Stimulated activated naive CD8-positive, alpha-beta T cell treated with anti-CD3 and anti-CD28 coated beads, Interleukin-15, Interleukin-2, amounts not matched to agents 100 ng/mL and 50 ng/mL, for 24 hours (primary cell): ENCODE data around the gene TTC13.
A peak's percentile ranks its signal among the peaks of the same experiment; 100 is the strongest.

Experiments used
- H3K27ac Mint-ChIP-seq: one replicate; pipeline ENCODE4 v1.8.0; 2021; ENCODE audit warnings: mild to moderate bottlenecking, mixed read lengths
- H3K27me3 Mint-ChIP-seq: one replicate; pipeline ENCODE4 v1.8.0; 2021; ENCODE audit warnings: mixed read lengths
- H3K36me3 Mint-ChIP-seq: one replicate; pipeline ENCODE4 v1.8.0; 2021; ENCODE audit warnings: low read depth, mixed read lengths
- H3K4me1 Mint-ChIP-seq: one replicate; pipeline ENCODE4 v1.8.0; 2021; ENCODE audit warnings: low read depth, mixed read lengths
- H3K4me3 Mint-ChIP-seq: one replicate; pipeline ENCODE4 v1.8.0; 2021; ENCODE audit warnings: mild to moderate bottlenecking, mixed read lengths
- H3K9me3 Mint-ChIP-seq: one replicate; pipeline ENCODE4 v1.8.0; 2021; ENCODE audit warnings: mixed read lengths

The TTC13 gene

GRCh38 chr1:230916587-230917283, 61.9 kb downstream of the TTC13 start:
- no peaks in the 10 kb centered on the region for H3K9me3 Mint-ChIP-seq
- H3K27ac Mint-ChIP-seq: no peak overlapping the region
- H3K4me1 Mint-ChIP-seq: peaks cover 7% of the 10 kb centered on the region
- H3K36me3 Mint-ChIP-seq: peaks cover 47% of the 10 kb centered on the region
- H3K4me3 Mint-ChIP-seq: no peak overlapping the region
- no peaks in the 10 kb centered on the region for H3K27me3 Mint-ChIP-seq

DNA sequence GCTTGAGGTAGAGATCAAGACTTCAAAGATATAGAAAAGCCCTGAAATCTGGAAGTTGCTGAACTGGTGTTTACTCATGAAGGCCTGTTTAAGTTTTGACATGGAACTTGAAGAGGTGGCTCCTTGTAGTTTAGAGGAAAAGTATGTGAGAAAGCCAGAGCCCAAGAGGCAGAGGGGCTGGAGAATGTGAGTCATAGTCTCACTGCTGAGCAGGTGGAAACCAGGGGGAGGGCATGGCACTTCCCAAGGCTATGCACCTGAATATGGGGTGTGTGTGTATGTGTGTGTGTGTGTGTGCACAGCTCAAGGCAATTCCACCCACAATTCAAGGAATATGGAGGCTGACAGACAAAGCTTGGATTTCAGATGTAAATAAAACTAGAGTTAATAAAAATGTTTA, 63.6 kb downstream of the TTC13 start:
- Mint-ChIP-seq H3K4me3 (no peak overlapping the region), H3K9me3 (no peaks in the 10 kb centered on the region), H3K27me3 (no peaks in the 10 kb centered on the region), H3K36me3 (peaks cover 53% of the 10 kb centered on the region), H3K4me1 (peaks cover 7% of the 10 kb centered on the region), H3K27ac (peak overlapping the region; percentile 14)

- Mint-ChIP-seq H3K27ac (no peak overlapping the region), H3K4me1 (peaks cover 7% of the 10 kb centered on the region), H3K9me3 (no peaks in the 10 kb centered on the region), H3K27me3 (no peaks in the 10 kb centered on the region), H3K36me3 (peaks cover 56% of the 10 kb centered on the region), H3K4me3 (no peak overlapping the region)
These were observed 65.2 kb downstream of the TTC13 start for GRCh38 chr1:230913496-230913895.

- peaks cover 73% of the 10 kb centered on the region for H3K36me3 Mint-ChIP-seq
These were observed 67.9 kb downstream of the TTC13 start for GRCh38 chr1:230910755-230911117.

DNA sequence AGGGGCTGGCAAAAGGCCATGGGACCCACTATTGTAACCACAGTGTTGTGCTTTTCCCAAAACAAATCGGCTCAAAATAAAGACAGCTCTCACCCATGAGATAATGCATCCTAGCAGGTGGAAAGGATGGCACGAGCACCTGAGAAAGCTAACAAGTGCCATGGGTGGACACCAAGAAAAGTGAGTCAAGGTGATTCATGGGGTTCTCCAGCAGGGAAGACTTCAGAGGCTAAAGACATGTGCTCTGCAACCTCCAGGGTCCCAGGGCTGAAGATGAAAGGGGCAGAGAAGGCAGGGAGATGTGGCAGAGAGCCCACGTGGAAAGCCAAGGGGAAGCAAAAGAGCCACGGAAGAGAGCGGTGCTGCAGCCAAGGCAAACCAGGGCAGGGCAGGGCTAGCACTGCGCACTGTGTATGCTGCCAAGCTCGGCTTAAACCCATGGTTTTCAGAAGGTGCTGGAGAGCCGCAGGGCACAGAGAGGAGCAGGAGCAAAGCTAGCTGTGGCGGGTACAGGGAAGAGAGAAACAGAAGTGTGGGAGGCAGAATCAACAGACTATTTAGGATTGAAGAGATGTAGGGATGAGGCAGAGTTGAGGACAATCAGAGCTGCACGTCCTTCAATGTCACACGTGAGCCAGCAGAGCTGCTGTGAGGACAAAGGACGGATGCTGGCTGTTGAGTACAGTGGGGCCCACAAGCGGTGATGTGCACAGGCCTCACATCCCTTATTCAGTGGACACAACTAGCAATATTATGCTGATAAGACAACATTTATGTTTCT, 68.5 kb downstream of the TTC13 start:
- Mint-ChIP-seq H3K27ac (no peak overlapping the region), H3K4me3 (no peak overlapping the region), H3K4me1 (peaks cover 4% of the 10 kb centered on the region), H3K9me3 (no peaks in the 10 kb centered on the region), H3K36me3 (peaks cover 74% of the 10 kb centered on the region), H3K27me3 (no peaks in the 10 kb centered on the region)

More at GRCh38 chr1:230910755-230911117, 67.9 kb downstream of the TTC13 start:
- H3K9me3 Mint-ChIP-seq: no peaks in the 10 kb centered on the region
- no peak overlapping the region for H3K4me3 Mint-ChIP-seq
- no peaks in the 10 kb centered on the region for H3K27me3 Mint-ChIP-seq
- no peak overlapping the region for H3K27ac Mint-ChIP-seq
- peaks cover 7% of the 10 kb centered on the region for H3K4me1 Mint-ChIP-seq

GRCh38 chr1:230907472-230908205, 71.0 kb downstream of the TTC13 start:
- Mint-ChIP-seq H3K36me3 (peaks cover 74% of the 10 kb centered on the region), H3K27me3 (no peaks in the 10 kb centered on the region)

DNA sequence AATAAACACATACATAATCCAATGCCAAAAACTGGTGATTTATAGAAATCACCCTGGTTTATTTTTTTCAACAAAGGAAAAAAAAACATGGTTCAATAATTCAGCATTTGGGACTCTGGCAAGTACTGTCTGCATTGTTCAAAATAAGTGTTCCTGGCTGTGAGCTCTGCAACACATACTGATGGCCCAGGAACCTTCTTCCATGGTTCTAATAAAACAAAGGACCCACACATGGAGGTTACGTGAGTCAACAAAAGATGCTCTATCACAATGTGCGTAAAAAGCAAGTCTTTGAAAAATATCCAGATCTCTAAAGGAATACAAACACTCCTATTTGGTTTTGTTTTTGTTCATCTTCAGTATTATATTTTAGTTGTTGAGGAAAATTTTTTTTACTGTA, 72.4 kb downstream of the TTC13 start:
- no peak overlapping the region for H3K4me3 Mint-ChIP-seq
- peaks cover 65% of the 10 kb centered on the region for H3K36me3 Mint-ChIP-seq
- no peaks in the 10 kb centered on the region for H3K9me3 Mint-ChIP-seq
- no peaks in the 10 kb centered on the region for H3K4me1 Mint-ChIP-seq
- H3K27ac Mint-ChIP-seq: no peak overlapping the region
- H3K27me3 Mint-ChIP-seq: no peaks in the 10 kb centered on the region

More at GRCh38 chr1:230907472-230908205, 71.0 kb downstream of the TTC13 start:
- Mint-ChIP-seq H3K9me3 (no peaks in the 10 kb centered on the region), H3K27ac (no peak overlapping the region), H3K4me1 (no peaks in the 10 kb centered on the region), H3K4me3 (no peak overlapping the region)

DNA sequence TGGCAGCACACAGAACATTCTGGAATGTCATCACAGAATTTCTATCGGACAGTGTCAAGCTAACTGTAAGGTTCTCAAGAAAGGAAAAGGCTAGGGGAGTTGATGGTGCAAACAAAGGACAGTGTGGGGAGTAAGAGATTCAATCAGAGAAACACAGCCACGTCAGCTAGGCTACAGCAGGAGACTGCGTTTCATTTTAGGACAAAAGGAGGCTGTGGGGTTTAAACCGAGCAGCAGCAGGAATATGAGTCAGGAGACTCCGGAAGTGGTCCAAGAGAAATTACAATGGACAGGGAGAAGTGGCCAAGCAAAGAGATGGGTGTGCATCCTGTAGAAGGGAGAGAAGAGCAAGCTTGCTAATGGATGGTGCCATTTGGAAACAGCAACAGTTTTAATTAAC, 72.9 kb downstream of the TTC13 start:
- H3K27me3 Mint-ChIP-seq: no peaks in the 10 kb centered on the region
- no peaks in the 10 kb centered on the region for H3K9me3 Mint-ChIP-seq
- H3K4me3 Mint-ChIP-seq: no peak overlapping the region
- H3K36me3 Mint-ChIP-seq: peaks cover 64% of the 10 kb centered on the region
- H3K27ac Mint-ChIP-seq: peak overlapping the region; percentile 8
- H3K4me1 Mint-ChIP-seq: no peaks in the 10 kb centered on the region

DNA sequence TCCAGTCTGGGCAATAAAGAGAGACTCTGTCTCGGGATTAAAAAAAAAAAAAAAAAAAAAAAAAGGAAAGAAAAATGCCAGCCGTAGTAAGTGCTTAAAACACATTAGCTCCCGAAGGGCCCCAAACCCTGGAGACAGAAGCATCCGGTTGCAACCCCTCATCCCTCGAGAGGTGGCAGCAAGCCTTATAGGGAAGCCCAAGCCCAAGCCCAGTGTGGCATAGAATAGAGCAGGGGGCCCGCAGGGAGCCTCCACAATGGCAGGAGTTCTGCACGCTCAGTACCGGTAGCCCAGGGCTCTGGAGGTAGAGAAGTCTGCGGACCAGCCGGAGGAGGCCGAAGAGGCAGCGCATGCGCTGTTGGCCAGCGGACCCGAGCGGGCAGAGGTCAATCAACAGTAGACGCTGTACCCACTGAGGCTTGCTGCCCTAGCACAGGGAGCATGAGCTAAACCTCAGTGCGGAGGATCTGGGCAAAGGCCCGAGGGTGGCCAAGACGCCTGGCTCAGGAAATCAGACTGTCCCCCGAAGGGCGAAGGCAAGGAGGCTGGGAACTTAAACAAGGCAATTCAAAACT, 76.2 kb downstream of the TTC13 start:
- H3K36me3 Mint-ChIP-seq: peaks cover 39% of the 10 kb centered on the region
- no peak overlapping the region for H3K27ac Mint-ChIP-seq

DNA sequence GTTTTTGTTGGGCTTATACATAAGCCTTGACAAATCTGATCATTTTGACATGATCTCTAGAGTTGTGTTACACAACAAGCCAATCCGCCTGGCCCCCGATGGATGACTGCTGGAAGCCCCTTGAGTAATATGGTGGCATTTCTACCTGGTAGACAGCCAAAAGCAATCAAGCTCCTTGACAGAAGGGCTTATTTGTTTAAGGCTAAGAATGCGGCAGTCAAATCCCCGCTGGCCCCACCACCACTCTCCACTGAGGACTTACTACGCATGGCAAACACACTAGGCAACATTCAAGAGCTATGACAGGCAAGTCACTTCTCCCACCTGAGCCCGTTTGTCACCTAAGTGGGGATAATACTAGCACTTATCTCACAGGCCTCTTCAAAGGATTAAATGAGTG, 77.0 kb downstream of the TTC13 start:
- H3K4me1 Mint-ChIP-seq: no peaks in the 10 kb centered on the region
- no peaks in the 10 kb centered on the region for H3K9me3 Mint-ChIP-seq
- peaks cover 34% of the 10 kb centered on the region for H3K36me3 Mint-ChIP-seq
- no peak overlapping the region for H3K4me3 Mint-ChIP-seq
- no peak overlapping the region for H3K27ac Mint-ChIP-seq
- no peaks in the 10 kb centered on the region for H3K27me3 Mint-ChIP-seq

More for the DNA sequence above, 76.2 kb downstream of the TTC13 start:
- Mint-ChIP-seq H3K9me3 (no peaks in the 10 kb centered on the region), H3K4me3 (no peak overlapping the region), H3K27me3 (no peaks in the 10 kb centered on the region), H3K4me1 (no peaks in the 10 kb centered on the region)

GRCh38 chr1:230900984-230901383, 77.7 kb downstream of the TTC13 start:
- Mint-ChIP-seq H3K4me3 (no peak overlapping the region), H3K4me1 (no peaks in the 10 kb centered on the region), H3K9me3 (no peaks in the 10 kb centered on the region), H3K27me3 (no peaks in the 10 kb centered on the region), H3K36me3 (peaks cover 27% of the 10 kb centered on the region), H3K27ac (no peak overlapping the region)

DNA sequence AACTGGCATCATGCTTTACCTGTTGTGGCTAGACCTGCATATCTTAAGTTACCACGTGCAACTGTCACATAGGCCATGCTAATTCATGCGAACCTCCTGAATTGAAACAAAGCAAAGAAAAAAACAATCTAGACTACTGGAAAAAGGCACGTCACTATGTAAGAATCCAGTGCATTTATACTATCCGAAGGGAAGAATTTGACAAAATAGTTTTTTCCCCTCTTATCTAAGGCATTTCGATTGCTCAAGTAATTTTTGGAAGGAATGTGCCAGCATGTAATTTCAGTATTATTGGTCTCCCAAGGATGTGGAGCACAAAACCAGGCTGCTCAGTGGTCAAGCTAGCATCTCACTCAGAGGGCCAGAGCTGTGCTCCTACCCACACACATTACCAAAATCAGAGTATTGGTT, 78.8 kb downstream of the TTC13 start:
- H3K4me1 Mint-ChIP-seq: no peaks in the 10 kb centered on the region
- no peaks in the 10 kb centered on the region for H3K27me3 Mint-ChIP-seq
- H3K9me3 Mint-ChIP-seq: no peaks in the 10 kb centered on the region
- peaks cover 16% of the 10 kb centered on the region for H3K36me3 Mint-ChIP-seq
- H3K27ac Mint-ChIP-seq: no peak overlapping the region
- no peak overlapping the region for H3K4me3 Mint-ChIP-seq

DNA sequence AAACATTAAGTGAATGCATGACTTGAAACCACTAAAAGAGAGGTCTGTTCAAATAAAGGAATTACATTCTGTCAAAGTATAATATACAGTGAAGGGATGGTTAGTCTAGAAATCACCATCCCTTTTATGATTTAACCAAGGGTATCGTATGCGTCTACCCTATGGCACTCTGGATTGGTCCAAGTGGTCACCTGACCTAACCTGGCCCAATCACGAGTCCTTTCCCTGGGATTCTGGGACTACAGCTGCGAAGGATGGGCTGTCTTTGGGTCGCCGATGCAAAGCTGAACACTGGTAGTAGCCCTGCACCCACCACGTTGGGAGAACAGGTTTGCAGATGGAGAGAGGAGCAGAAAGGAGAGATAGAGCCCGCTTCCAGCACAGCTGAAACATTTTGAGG, 79.9 kb downstream of the TTC13 start:
- H3K4me1 Mint-ChIP-seq: no peaks in the 10 kb centered on the region
- H3K27me3 Mint-ChIP-seq: no peaks in the 10 kb centered on the region
- H3K27ac Mint-ChIP-seq: no peak overlapping the region
- H3K36me3 Mint-ChIP-seq: peaks cover 9% of the 10 kb centered on the region
- no peak overlapping the region for H3K4me3 Mint-ChIP-seq
- no peaks in the 10 kb centered on the region for H3K9me3 Mint-ChIP-seq

- Mint-ChIP-seq H3K36me3 (peaks cover 4% of the 10 kb centered on the region), H3K27me3 (no peaks in the 10 kb centered on the region), H3K4me3 (no peak overlapping the region), H3K4me1 (no peaks in the 10 kb centered on the region), H3K9me3 (no peaks in the 10 kb centered on the region), H3K27ac (no peak overlapping the region)
These were observed 80.5 kb downstream of the TTC13 start for GRCh38 chr1:230898144-230898543.

DNA sequence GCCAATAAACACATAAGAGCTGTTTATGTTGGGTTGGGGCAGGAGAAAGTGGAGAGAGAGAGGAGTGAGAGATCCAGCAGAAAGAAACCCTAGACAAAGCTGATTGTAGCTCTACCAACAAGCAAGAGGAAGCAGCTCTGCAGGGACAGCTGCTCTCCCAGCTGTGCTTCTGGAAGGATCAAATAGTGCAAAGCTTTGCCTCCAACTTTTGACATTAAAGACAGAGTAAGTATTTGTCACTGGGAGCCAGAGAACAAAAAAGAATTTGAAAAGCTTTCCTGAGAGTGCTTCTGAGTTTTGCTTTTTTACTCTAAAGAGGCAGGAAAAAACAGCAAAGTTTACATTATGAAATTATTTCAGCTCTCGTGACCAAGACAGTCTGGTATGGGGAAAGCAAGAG, 81.9 kb downstream of the TTC13 start:
- H3K9me3 Mint-ChIP-seq: no peaks in the 10 kb centered on the region
- no peak overlapping the region for H3K27ac Mint-ChIP-seq
- no peak overlapping the region for H3K4me3 Mint-ChIP-seq
- H3K4me1 Mint-ChIP-seq: no peaks in the 10 kb centered on the region
- peaks cover 4% of the 10 kb centered on the region for H3K36me3 Mint-ChIP-seq
- no peaks in the 10 kb centered on the region for H3K27me3 Mint-ChIP-seq
